HG03066 (cell line): ENCODE results near the gene MYO7A.

ENCODE experiments used
- ATAC-seq: cut with Tn5 transposase; IDR thresholded peaks from one replicate; pipeline ENCODE4 v1.9.1; 2021; ENCODE audit warnings: low read depth; ENCODE audit not compliant: unreplicated experiment

The MYO7A gene

GRCh38 chr11:77110836-77111235 is 17.2 kb upstream of the MYO7A start:
- no peak for ATAC-seq

GRCh38 chr11:77111277-77111676 is 16.8 kb upstream of the MYO7A start:
- no peak for ATAC-seq

- no peak for ATAC-seq
Observed at GRCh38 chr11:77111946-77112345, 16.1 kb upstream of the MYO7A start.

GRCh38 chr11:77112641-77113381 is 15.2 kb upstream of the MYO7A start:
- ATAC-seq: no peak

- no peak for ATAC-seq
Observed at GRCh38 chr11:77113382-77114088, 14.5 kb upstream of the MYO7A start.

GRCh38 chr11:77114089-77114463 is 14.0 kb upstream of the MYO7A start:
- no peak for ATAC-seq

- no peak for ATAC-seq
Observed at GRCh38 chr11:77115181-77115611, 12.8 kb upstream of the MYO7A start.

- ATAC-seq: no peak
Observed at GRCh38 chr11:77115956-77116355, 12.1 kb upstream of the MYO7A start.

- ATAC-seq: no peak
Observed at GRCh38 chr11:77117492-77117891, 10.6 kb upstream of the MYO7A start.

- ATAC-seq: no peak
Observed at GRCh38 chr11:77118086-77118485, 10.0 kb upstream of the MYO7A start.

GRCh38 chr11:77118971-77119370 is 9.1 kb upstream of the MYO7A start:
- ATAC-seq: no peak

GRCh38 chr11:77119531-77119936 is 8.5 kb upstream of the MYO7A start:
- no peak for ATAC-seq

GRCh38 chr11:77120571-77120970 is 7.5 kb upstream of the MYO7A start:
- ATAC-seq: no peak

- no peak for ATAC-seq
Observed at GRCh38 chr11:77121096-77121640, 6.9 kb upstream of the MYO7A start.

GRCh38 chr11:77121876-77122575 is 6.0 kb upstream of the MYO7A start:
- ATAC-seq: no peak

- no peak for ATAC-seq
Observed at GRCh38 chr11:77122576-77123212, 5.4 kb upstream of the MYO7A start.

GRCh38 chr11:77123591-77123990 is 4.5 kb upstream of the MYO7A start:
- no peak for ATAC-seq

GRCh38 chr11:77124041-77124440 is 4.0 kb upstream of the MYO7A start:
- ATAC-seq: no peak

GRCh38 chr11:77124488-77124887 is 3.6 kb upstream of the MYO7A start:
- no peak for ATAC-seq

- ATAC-seq: no peak
Observed at GRCh38 chr11:77125191-77125590, 2.9 kb upstream of the MYO7A start.

GRCh38 chr11:77125695-77126094 is 2.4 kb upstream of the MYO7A start:
- ATAC-seq: no peak
